GM06990 (cell line): ENCODE data around the gene ARHGAP23.

Experiments used
- DNase-seq: peaks from one replicate; pipeline ENCODE4 v3.0.0-alpha.2; 2011; ENCODE audit not compliant: insufficient read length; ENCODE audit errors: extremely low read depth
- H3K27me3 ChIP-seq: replicated peaks from 2 replicates; pipeline ENCODE4 v1.6.0; 2011; ENCODE audit warnings: low read length; ENCODE audit not compliant: control insufficient read depth, insufficient read depth
- H3K36me3 ChIP-seq: 2 replicates; pipeline ENCODE4 v1.5.1; 2011; ENCODE audit warnings: low read length; ENCODE audit not compliant: control insufficient read depth, insufficient read depth
- H3K4me3 ChIP-seq: replicated peaks from 2 replicates; pipeline ENCODE4 v1.5.1; 2011; ENCODE audit warnings: low read depth, mild to moderate bottlenecking, control low read depth, low read length
- CTCF ChIP-seq: IDR thresholded peaks from 2 replicates; pipeline ENCODE4 v1.5.1; 2011; ENCODE audit warnings: low read length, control low read depth, mild to moderate bottlenecking, inconsistent platforms; ENCODE audit not compliant: insufficient read depth, poor library complexity, severe bottlenecking

Gene ARHGAP23

GRCh38 chr17:38428112-38428642, at the start of gene ARHGAP23:
Gene ARHGAP23 (plus strand): TSS chr17:38428464. CDS start chr17:38428486, 22 bp downstream.
- Histone ChIP-seq H3K27me3 (no peaks in the 10 kb centered on the region), H3K4me3 (peak within 1 kb of the TSS; percentile 69), H3K36me3 (no peaks in the 10 kb centered on the region)
- TF ChIP-seq CTCF = no peak
- DNase-seq = no peak

- Histone ChIP-seq H3K36me3 (no peaks in the 10 kb centered on the region), H3K27me3 (no peaks in the 10 kb centered on the region), H3K4me3 (no peak overlapping the region)
- TF ChIP-seq CTCF = no peak
- DNase-seq = no peak
These were observed 48.8 kb upstream of the ARHGAP23 start for GRCh38 chr17:38379448-38379847.

- TF ChIP-seq CTCF = no peak
- Histone ChIP-seq H3K36me3 (no peaks in the 10 kb centered on the region; the same call in none of the 2 replicates), H3K4me3 (no peak overlapping the region), H3K27me3 (no peaks in the 10 kb centered on the region)
- DNase-seq = no peak
These were observed 33.2 kb upstream of the ARHGAP23 start for GRCh38 chr17:38395090-38395489.

GRCh38 chr17:38397227-38397626, 31.0 kb upstream of the ARHGAP23 start:
- Histone ChIP-seq H3K27me3 (no peaks in the 10 kb centered on the region), H3K4me3 (no peak overlapping the region), H3K36me3 (peaks cover 5% of the 10 kb centered on the region)
- no peak for DNase-seq
- no peak for TF ChIP-seq CTCF

- no peaks in the 10 kb centered on the region for H3K27me3 ChIP-seq
- peaks cover 5% of the 10 kb centered on the region for H3K36me3 ChIP-seq
- TF ChIP-seq CTCF = no peak
- no peak for DNase-seq
- H3K4me3 ChIP-seq = no peak overlapping the region
These were observed 28.0 kb upstream of the ARHGAP23 start for GRCh38 chr17:38400286-38400685.

GRCh38 chr17:38401459-38401858, 26.8 kb upstream of the ARHGAP23 start:
- no peak for TF ChIP-seq CTCF
- Histone ChIP-seq H3K36me3 (peaks cover 5% of the 10 kb centered on the region), H3K27me3 (no peaks in the 10 kb centered on the region), H3K4me3 (no peak overlapping the region)
- DNase-seq = no peak
